Hematopoietic multipotent progenitor cell treated with erythropoietin and hydrocortisone succinate and interleukin-3 and kit ligand, for 8 days (in vitro differentiated cells): ENCODE data around the gene DHRS1.

ENCODE experiments used
- DNase-seq: peaks from one replicate; pipeline ENCODE4 v3.0.0-alpha.2; 2015

Gene DHRS1

DNA sequence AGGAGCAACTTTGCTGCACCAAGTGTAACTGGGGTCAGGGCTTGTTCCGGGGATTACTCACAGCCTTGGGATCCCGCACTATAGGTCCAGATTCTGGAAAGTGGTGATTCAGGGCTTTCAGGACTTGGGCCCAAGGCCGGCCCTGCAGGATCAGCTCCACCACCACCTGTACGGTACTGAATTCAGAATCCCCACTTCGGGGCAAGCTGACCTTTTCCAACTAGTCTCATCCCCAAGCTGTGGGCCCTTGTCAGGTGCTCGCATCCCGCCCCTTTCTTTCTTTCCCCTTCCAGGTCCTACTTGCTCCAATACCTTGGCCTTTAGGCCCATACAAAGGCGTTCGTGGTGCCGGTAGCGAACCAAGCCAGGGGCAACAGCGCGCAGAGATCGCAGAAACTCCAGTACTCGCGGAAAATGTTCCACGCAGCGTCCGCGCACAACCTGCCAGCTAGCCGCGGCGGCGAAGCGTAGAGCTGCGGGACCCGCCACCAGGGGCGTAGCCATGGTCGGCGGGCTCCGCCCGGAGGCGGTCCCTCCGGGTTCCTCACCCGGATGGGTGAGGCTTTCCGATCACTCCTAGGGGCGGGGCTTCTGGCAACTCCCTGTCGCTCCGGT is 57.6 kb downstream of the DHRS1 start:
- DNase-seq: peak; percentile 94
